ENCODE data around the gene FBXL19.
"Not testable (repeated sequence)": the region's sequence is repeated elsewhere in the genome, so short reads cannot be mapped to it uniquely, and the experiment has no call there.

FBXL19 gene, protein sequence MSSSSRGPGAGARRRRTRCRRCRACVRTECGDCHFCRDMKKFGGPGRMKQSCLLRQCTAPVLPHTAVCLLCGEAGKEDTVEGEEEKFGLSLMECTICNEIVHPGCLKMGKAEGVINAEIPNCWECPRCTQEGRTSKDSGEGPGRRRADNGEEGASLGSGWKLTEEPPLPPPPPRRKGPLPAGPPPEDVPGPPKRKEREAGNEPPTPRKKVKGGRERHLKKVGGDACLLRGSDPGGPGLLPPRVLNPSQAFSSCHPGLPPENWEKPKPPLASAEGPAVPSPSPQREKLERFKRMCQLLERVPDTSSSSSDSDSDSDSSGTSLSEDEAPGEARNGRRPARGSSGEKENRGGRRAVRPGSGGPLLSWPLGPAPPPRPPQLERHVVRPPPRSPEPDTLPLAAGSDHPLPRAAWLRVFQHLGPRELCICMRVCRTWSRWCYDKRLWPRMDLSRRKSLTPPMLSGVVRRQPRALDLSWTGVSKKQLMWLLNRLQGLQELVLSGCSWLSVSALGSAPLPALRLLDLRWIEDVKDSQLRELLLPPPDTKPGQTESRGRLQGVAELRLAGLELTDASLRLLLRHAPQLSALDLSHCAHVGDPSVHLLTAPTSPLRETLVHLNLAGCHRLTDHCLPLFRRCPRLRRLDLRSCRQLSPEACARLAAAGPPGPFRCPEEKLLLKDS

DNA sequence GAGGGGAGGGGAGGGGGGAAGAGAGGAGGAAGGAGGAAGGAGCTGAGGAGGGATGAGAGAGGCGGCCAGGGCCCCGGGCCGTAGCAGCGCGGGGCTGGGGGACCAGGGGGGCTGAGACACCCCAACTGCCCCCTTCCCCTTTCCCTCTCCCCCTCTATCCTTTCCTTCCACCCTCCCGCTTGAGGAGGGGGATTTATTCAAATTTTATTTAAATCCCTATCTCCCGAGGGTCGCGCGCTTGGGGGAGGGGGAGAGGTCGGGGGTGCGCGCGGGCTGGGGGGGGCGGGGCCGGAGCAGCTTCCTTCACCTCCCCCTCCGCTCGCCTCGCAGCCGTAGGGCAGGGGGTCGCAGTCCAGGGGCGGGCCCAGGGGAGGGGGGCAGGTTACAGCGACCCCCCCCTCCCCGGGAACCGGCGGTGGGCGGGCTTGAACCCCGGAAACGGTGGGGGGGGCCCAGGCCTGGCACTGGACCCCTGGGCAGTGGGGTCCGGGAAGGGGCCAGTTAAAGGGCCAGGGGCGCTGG is at the start of gene FBXL19:
Gene FBXL19 (plus strand): TSS at position 19 of the 522 bp plus-strand sequence. CDS start 2,183 bp downstream, outside the sequence.
- DNase-seq, result no peak

DNA sequence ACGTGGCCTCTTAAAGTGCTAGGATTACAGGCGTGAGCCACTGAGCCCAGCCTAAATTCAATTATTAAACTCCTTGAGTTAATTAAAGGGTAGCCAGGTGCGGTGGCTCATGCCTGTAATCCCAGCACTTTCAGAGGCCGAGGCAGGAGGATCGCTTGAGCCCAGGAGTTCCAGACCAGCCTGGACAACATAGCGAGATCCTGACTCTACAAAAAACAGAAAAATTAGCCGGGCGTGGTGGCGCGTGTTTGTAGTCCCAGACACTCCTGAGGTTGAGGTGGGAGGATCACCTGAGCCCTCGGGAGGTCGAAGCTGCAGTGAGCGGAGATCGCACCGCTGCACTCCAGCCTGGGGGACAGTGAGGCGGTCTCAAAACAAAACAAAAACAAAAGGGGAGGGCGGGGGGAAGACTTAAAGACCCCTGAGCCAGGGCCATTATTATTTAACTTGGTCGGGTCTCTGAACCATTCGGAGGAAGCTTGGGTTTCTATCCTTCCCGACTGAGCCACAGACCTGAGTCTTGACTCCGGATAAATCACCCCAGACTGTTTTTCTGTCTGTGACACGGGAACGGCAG is 49.0 kb upstream of the FBXL19 start:
- no peak for DNase-seq

DNA sequence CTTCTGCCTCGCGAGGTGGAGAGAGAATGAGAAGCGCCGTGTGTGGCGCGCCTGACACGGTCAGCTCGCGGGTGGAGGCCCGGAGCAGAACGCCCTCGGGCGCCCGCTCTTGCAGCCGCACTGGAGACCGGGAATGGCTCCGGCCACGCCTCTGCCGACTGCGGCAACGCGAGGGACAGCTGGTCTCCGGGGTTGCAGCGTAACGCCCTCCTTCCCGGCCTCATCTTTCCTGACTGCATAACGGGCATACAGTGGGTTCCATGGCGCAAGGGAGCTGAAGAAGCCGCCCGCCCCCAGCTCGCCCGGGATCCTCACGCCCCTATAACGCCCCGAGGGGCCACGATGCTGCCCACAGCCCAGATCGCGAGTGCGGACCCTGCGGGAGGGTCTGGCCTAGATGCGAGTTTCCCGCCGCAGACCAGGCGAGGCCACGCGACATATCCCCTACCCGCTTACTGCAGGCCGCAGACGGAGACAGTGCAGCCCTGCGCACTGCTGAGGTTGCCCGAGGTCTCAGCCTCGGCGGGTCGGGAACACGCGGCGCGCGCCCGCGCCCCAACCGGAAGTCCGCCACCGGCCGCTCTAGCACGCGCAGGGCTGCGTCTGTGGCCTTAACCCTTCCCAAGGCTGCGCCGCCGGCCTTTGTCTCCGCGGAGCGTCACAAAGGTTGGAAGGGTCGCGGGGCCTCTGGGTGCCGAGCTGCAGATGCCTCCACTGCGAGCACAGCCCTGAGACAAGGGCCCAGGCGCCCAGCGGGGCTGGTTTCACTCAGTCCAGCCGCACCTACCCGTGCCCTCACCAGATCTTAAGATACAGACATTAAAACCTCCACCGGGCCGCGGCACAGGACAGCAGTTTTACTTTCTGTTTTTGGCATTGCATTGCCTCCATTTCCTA is 48.3 kb upstream of the FBXL19 start:
- no peak for DNase-seq

DNA sequence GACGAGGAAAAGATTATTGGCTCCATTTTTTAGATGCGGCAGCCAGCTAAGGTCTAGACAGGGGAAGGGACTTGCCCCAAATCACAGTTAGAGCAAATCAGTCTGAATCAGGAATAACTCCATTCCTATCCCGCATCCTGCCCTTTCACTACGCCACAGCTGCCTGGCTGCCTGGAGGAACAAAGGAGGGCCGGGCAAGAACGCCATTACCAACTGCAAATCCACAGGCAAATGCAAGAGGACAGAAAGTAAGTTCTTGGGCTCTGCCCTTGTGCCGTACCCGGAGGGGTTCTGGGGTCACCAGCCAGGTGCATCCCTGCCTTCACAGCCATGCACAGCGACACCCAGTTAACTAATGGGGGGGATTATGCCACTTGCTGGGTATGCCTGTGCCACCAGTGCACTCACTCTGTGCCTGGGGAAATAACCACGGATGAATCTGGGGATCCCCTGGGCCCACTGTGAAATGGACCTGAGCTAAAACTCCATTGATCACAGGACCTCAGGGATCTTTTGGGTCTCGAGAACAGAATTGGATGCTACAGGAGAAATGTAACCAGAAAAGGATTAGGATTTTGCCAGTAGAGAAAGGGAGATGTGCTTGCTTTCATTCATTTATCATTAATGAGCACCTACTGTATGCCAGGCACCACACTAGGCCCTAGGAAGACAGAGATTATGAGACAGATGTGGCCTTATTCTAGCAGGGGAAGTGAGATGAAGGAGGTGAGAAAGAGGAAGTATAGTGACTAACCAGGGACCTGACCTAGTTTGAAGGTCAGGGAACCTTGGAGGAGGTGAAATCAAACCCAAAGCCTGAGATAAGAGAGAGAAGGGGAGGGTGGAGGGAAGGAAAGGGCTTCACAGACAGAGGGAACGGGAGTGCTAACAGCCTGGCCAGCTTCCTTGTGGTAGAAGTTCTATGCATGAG is 47.2 kb upstream of the FBXL19 start:
- DNase-seq, result peak; percentile 37

DNA sequence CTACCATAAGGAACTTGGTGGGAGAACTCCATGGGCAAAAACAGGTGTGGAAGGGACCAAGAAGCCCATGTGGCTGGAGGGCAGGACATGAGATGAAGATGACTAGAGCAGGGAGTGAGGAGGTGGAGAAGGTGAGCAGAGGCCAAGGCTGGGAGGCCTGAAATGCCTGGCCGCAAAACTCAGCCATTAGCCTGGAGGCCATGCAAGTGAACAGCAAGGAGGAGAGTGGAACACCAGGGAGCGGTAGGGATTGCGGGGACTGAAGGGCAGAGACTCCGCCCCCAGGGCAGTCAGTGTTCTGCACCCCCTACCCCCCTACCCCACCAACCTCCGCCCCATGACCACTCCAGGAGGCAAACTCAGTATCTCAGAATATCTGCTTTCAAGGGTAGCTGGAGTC is 46.5 kb upstream of the FBXL19 start:
- DNase-seq, result no peak

DNA sequence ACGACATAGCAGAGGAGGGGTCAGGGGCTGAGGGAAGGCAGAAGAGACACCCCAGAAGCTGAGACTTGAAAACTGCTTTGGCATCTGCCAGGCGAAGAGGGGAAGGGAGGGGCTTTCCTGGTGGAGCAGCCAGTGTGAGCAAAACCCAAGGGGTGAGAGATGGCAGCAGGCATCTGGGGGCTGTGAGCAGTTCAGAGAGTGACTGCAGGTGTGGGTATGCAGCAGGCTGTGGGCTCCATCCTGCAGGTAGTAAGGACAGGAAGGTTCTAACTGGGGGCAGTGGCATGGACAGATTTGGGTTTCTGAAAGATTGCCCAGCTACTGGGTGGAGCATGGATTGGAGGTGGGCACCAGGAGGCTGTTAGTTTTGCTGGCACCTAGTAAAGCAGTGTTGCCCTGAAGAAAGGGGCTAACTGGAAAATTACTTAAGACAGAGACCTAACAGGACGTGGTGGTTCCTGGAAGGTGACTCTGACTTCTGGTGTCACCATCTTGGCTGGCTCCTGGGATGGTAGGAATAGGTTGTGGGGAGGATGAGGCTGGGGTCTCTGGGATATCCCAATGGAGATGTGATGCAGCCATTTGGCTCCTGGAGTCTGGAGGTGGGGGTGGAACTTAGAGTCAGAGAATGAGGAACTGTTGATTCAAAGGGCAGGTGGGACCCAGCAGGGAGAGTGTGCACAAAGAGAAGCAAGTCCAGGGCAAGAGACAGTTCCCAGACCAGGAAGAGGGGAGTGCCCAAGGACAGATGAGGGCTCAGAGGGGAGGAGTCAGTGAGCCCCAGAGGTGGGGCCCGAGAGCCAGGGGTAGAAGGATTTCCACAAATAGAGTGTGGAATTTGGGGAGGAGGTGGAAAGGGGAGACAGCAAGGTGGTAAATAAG is 40.7 kb upstream of the FBXL19 start:
- DNase-seq, result no peak

DNA sequence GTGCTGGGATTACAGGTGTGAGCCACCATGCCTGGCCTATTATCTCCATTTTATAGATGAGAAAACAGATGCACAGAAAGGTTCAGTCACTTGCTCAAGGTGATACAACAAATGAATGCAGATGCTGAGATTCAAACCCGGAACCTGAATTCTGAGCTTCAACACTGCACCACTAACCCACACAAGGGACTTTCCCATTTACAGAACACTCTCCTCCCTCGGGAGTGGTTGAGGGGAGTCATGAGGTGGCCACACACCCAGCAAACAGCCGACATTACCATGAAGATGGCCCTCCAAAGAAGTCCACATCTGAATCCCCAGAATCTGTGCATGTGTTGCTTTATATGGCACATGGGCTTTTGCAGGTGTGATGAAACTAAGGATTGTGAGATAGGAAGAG is 38.6 kb upstream of the FBXL19 start:
- DNase-seq, result no peak

DNA sequence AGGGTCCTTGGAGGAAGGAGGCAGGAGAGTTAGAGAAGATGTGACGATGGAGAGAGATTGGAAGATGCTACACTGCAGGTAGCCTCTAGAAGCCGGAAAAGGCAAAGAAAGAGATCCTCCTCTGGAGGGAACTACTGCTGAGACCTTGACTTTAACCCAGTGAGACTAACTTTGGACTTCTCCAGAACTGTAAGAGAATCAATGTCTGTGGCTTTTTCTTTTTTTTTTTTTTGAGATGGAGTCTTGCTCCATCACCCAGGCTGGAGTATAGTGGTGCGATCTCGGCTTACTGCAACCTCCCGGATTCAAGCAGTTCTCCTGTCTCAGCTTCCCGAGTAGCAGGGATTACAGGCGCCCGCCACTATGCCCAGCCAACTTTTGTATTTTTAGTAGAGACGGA is 38.2 kb upstream of the FBXL19 start:
- DNase-seq, result no peak

DNA sequence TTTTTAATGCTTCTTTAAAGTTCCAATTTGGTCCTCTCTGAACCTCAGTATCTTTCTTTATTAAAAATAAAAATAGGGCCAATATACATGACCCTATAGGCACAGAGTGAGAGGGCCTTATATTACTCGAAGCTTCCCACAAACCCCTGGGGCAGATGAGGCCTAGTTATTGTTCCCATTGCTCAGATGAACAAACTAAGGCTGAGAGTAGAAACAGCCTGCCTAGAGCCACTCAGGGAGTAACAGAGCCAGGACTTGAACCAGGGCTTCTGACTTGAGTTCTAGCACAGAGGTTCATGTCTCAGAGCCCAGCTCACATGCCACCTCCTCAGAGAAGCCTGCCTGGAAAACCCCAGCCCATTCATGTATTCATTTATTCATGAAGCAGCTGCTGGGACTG is 37.2 kb upstream of the FBXL19 start:
- DNase-seq, result no peak

DNA sequence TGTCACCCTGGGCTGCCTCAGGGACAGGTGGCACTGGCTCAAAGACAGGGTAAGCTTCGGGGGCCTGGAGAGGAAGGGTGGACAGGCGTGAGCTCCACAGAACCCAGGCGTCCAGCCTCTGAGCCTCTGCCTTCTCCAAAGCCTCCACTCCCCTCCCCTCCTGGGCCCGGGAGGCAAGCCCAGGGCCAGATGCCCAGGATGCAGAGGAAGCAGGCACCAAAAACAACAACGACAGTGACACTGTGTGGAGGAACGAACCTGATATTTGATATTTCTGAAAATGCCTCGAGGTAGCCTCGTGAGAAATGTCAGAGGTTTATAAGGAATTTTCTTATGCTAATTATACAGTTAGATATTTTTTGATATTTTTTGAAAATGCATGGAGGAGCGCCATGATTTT is 35.4 kb upstream of the FBXL19 start:
- no peak for DNase-seq

DNA sequence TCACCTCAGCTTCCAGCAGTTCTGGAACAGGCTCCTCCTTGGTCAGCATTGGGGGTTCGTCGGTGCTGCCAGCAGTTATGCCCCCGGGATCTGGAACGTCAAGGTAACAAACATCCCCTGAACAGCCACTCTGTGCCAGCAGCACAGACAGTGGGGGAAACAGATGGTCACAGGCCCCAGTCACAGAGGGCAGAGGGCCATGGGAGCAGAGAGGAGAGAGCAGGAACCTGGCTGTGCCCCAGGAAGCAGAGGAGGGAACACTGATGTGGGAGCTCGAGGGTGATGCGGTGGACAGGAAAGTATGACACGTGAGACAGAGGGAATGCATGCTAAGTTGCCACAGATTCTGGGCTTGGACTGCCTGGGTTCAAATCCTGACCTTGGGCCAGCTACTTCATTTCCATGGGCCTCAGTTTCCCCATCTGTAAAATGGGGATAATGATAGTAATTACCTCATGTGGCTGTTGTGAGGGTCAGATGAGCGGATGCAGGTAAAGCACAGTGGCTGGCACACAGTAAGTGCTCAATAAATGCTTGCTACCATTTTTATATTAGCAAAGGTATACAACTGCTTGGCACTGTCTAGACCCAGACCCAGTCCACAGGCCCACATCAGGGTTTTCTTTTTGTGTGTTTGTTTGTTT is 34.4 kb upstream of the FBXL19 start:
- DNase-seq, result no peak

DNA sequence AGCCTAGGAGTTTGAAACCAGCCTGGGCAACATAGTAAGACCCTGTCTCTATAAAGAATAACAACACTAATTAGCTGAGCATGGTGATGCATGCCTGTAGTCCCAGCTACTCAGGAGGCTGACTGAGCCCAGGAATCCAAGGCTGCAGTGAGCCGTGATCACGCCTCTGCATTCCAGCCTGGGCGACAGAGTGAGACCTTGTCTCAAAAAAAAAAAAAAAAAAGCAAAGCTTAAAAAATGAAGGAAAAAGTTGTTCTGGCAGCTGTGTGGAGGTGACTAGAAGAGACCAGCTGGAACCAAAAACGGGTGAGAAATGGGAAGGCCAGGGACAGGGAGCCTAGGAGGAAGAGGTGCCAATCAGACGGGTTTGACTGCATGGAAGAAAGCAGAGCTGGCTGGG is 33.7 kb upstream of the FBXL19 start:
- DNase-seq, result no peak

DNA sequence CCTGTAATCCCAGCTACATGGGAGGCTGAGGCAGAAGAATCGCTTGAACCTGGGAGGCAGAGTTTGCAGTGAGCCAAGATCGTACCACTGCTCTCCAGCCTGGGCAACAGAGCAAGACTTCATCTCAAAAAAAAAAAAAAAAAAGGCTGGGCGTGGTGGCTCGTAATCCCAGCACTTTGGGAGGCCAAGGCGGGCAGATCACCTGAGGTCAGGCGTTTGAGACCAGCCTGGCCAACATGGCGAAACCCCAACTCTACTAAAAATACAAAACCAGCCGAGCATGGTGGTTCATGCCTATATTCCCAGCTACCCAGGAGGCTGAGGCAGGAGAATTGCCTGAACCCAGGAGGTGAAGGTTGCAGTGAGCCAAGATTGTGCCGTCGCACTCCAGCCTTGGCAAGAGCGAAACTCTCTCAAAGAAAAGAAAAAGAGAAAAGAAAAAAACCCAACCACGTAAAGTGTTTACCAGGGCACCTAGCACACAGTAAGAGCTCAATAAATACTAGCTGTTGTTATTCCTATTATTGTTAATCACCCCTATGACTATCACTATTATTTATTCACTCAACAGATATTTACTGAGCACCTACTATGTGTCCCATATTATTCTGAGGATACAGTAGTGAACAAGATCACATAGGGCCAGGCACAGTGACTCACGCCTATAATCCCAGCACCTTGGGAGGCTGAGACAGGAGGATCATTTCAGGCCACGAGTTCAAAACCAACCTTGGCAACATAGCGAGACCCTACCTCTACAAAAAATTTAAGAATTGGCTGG is 32.1 kb upstream of the FBXL19 start:
- not testable (repeated sequence) for DNase-seq

DNA sequence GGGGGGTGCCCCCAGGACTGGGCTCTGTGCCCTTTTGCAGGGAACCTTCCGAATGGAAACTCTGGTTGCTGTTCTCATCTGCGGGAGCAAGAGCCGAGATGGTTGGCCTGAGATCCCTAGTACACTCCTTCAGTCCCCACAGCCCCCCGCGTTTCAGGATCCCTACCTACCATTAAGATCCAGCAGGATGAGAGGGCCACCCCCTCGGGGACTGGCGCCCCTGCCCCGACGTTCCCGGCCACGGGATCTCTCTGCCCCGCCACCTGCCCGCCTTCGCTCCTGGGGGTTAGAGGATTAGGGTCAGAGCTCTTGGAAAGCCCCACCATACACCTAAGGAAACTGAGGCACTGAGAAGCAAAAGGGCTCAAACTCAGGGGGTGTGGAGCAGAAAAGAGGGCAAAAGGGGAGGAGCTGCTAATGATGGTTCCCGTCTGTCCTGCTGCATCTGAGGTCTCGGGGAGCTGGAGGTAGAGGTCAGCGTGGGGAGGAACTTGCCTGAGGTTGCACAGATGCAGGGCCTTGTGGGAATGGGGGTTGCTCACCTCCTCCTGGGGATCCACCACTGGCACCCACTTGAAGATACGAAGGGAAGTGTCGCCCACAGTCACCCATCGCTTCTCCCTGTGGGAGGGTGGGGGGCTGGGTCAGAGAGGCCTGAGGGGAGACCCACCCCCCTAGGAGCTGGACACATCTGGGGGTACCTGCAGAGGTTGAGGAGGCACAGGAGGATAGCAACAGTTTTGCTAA is 30.5 kb upstream of the FBXL19 start:
- no peak for DNase-seq

DNA sequence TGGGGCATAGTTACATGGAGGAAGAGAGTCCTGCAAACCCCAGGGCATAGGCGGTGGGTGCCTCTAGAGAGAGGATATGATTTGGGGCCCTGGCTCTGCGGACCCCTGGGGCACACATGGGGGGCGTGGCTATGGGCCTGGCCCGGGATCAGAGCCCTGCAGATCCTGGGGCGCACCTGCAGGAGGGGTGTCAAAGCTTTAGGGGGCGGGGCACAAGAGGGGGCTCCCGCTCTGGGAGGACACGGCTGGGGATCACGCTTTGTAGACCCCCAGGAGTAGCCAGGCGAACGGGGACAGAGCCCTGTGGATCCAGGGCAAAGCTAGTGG is 30.0 kb upstream of the FBXL19 start:
- DNase-seq, result no peak

DNA sequence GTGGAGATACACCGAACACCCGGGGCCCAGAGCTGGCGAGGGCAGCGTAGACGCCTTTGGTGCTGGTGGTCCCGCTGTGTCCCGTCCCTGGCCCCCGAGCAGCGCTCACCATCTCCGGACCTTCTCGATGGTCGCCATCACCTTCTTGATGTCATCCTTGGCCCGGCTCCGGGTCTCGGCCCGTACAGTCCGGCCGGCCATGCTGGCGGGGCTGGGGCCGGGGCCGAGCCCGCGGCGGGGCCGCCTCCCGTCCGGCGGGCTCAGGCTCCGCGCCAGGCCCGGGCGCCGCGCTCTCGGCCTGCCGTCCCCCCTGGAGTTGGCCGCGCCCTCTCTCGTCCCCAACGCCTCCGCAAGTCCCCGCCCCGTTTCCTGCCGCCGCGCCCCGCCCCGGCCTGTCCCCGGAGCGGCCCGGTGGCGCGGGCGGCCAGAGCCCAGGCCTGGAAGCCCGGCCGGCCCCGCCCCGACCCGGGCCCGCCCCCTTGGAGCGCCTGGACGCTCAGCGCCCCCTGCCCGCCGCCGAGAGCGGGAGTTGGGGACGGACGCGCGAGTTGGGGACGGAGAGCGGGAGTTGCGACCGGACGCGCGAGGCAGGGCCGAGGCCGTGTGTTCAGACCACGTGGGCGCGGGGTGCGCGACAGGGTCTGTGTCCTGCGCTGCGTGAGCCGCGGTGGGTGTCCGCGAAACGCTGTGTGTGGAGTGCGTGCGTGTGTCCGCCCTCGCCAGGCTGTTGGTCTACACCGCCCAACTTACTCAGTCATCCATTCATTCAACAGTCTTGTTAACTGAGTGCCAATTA is 29.4 kb upstream of the FBXL19 start, which contains the start of gene BCL7C:
Gene BCL7C (minus strand): TSS at position 334 of the 796 bp plus-strand sequence. CDS start 133 bp downstream, at position 201.
- DNase-seq, result no peak

DNA sequence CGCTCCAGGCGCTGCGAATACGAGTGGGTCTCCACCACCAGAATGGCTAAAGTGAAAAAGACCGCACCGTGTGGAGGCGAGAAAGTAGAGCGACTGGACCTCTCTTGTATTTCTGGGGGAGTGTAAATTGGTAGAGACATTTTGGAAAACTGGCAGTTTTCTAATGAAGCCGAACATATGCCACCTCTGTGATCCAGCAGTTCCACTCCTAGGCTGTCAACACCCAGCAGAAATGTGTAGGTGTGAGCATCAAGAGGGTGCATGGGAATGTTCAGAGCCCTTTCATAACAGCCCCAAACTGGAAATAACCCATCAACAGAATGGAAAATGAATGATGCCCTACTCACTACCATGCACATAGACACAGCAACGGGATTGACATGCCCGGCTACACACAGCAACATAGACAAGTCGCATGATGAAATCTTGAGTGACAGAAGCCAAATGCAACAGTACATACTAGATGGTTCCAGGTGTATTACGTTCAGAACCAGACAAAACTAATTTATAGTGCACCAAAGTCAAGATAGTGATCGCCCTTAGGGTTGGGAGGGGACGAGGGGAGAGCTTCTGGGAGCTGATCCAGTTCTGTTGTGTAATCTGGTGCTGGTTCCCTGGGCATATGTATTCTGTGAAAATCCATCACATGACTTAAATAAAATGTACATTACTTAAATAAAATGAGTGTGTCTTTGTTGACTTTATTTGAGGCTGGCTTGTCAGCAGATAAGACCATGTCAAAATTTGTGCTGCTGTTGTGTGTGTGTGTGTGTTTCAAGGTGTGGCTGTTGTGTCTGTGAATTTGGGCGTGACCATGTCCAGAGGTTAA is 28.6 kb upstream of the FBXL19 start:
- no peak for DNase-seq

Data from SIG-M5 (cell line).